K562 (cell line): ENCODE data around the gene DRAXIN. TPM values are rescaled to one million over a fixed set of nuclear protein-coding genes. Genes with fewer than 3 reads are reported as not detected.

ENCODE experiments used
- MAZ ChIP-seq, 2 experiments: fragments of 450-650 bp in 1 of 2; sonication (generic) in 1 of 2; formaldehyde crosslinking; IDR thresholded peaks in 1 of 2; conservative IDR thresholded peaks in 1 of 2; 2 replicates each; pipeline versions ENCODE4 v1.4.0 to v1.5.0; 2020; ENCODE audit warnings: mild to moderate bottlenecking in 1 of 2, missing genetic modification reagents in 1 of 2
- NR3C1 ChIP-seq: sonication (generic); formaldehyde crosslinking; IDR thresholded peaks from 2 replicates; pipeline ENCODE4 v1.8.1; 2022; ENCODE audit warnings: missing genetic modification reagents
- SMARCA5 ChIP-seq: fragments of 450-650 bp; IDR thresholded peaks from 2 replicates; pipeline ENCODE4 v1.6.1; 2016
- ZNF395 ChIP-seq: fragments of 200-800 bp; sonication (Bioruptor generic); IDR thresholded peaks from 2 replicates; pipeline ENCODE4 v1.6.1; 2017; ENCODE audit warnings: missing genetic modification characterization, missing compliant biosample characterization
- ZNF584 ChIP-seq: fragments of 200-800 bp; sonication (Bioruptor generic); IDR thresholded peaks from 2 replicates; pipeline ENCODE4 v1.6.1; 2016; ENCODE audit warnings: low read depth, mild to moderate bottlenecking, missing genetic modification characterization, missing compliant biosample characterization
- polyA plus RNA-seq, 8 experiments: library from polyadenylated mRNA; depleted of rRNA in 4 of 8; stranded (reverse) in 5 of 8; unstranded in 3 of 8; fragments of >200 nt; fragmentation: Nextera tagmentation in 2 of 8; fragmentation: Illumina TruSeq in 1 of 8; extraction: Ambion mirVana in 2 of 8; extraction: Trizol in 1 of 8; gene quantifications; 2 replicates each; pipeline versions ENCODE4 v1.2.1 to v1.2.3, GENCODE V29; 2011 to 2014; ENCODE audit warnings: inconsistent platforms in 1 of 8, missing spikeins in 1 of 8
- total RNA-seq, 7 experiments: library from RNA; depleted of rRNA in 6 of 7; stranded (reverse); fragments of >200 nt in 6 of 7; fragmentation: Illumina TruSeq in 2 of 7; extraction: Trizol in 2 of 7; gene quantifications; 2 replicates each; pipeline versions ENCODE4 v1.2.1 to v1.2.3, GENCODE V29; 2011 to 2021; ENCODE audit warnings: low replicate concordance in 1 of 7
- TF ChIP-seq, protein P1 (sequence below): sonication (generic); formaldehyde crosslinking; IDR thresholded peaks from 2 replicates; pipeline ENCODE4 v1.8.0; 2022; ENCODE audit warnings: mild to moderate bottlenecking, missing genetic modification reagents
- TF ChIP-seq, protein P2 (sequence below), 2 experiments: IDR thresholded peaks; 2 replicates each; pipeline ENCODE4 v1.6.1; 2011; ENCODE audit warnings: borderline replicate concordance in 1 of 2, control low read depth in 1 of 2, low read depth in 1 of 2, low read length in 1 of 2, mild to moderate bottlenecking in 1 of 2, mixed read lengths in 1 of 2, moderate library complexity in 1 of 2; ENCODE audit not compliant: insufficient read depth in 1 of 2, insufficient read length in 1 of 2, poor library complexity in 1 of 2, severe bottlenecking in 1 of 2; ENCODE audit errors: extremely low read depth in 1 of 2
- TF ChIP-seq, protein P3 (sequence below): fragments of 450-650 bp; IDR thresholded peaks from 2 replicates; pipeline ENCODE4 v1.6.1; 2016; ENCODE audit warnings: low read depth, mild to moderate bottlenecking, moderate library complexity
- TF ChIP-seq, protein P4 (sequence below): fragments of 450-650 bp; formaldehyde crosslinking; IDR thresholded peaks from 2 replicates; pipeline ENCODE4 v1.4.0; 2020; ENCODE audit warnings: mild to moderate bottlenecking

Gene DRAXIN
- total and polyA plus RNA-seq, 9 of the 15 experiments (the other 6 are each of a cell fraction or from before 2014, with no cell fraction given) = 0.01 to 0.04 (median 0.01) TPM; not detected in 6

GRCh38 chr1:11649624-11650330 lies 41.7 kb upstream of the DRAXIN start (continued):
- TF ChIP-seq ZNF584 (CRISPR knock-in tag) (no peak), MAZ (CRISPR knock-in tag; conservative IDR thresholded peaks at IDR 0.05 in 1 of 2, IDR thresholded peaks at IDR 0.05 in 1 of 2) (no peak), SMARCA5 (no peak), NR3C1 (0 out of 2 replicates have a peak, but pooled peaks have one; percentile 13), ZNF395 (CRISPR knock-in tag) (0 out of 2 replicates have a peak, but pooled peaks have one; percentile 6)
- TF ChIP-seq, protein P1, sequence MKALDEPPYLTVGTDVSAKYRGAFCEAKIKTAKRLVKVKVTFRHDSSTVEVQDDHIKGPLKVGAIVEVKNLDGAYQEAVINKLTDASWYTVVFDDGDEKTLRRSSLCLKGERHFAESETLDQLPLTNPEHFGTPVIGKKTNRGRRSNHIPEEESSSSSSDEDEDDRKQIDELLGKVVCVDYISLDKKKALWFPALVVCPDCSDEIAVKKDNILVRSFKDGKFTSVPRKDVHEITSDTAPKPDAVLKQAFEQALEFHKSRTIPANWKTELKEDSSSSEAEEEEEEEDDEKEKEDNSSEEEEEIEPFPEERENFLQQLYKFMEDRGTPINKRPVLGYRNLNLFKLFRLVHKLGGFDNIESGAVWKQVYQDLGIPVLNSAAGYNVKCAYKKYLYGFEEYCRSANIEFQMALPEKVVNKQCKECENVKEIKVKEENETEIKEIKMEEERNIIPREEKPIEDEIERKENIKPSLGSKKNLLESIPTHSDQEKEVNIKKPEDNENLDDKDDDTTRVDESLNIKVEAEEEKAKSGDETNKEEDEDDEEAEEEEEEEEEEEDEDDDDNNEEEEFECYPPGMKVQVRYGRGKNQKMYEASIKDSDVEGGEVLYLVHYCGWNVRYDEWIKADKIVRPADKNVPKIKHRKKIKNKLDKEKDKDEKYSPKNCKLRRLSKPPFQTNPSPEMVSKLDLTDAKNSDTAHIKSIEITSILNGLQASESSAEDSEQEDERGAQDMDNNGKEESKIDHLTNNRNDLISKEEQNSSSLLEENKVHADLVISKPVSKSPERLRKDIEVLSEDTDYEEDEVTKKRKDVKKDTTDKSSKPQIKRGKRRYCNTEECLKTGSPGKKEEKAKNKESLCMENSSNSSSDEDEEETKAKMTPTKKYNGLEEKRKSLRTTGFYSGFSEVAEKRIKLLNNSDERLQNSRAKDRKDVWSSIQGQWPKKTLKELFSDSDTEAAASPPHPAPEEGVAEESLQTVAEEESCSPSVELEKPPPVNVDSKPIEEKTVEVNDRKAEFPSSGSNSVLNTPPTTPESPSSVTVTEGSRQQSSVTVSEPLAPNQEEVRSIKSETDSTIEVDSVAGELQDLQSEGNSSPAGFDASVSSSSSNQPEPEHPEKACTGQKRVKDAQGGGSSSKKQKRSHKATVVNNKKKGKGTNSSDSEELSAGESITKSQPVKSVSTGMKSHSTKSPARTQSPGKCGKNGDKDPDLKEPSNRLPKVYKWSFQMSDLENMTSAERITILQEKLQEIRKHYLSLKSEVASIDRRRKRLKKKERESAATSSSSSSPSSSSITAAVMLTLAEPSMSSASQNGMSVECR = 0 out of 2 replicates have a peak, but pooled peaks have one; percentile 61
- TF ChIP-seq, protein P2, sequence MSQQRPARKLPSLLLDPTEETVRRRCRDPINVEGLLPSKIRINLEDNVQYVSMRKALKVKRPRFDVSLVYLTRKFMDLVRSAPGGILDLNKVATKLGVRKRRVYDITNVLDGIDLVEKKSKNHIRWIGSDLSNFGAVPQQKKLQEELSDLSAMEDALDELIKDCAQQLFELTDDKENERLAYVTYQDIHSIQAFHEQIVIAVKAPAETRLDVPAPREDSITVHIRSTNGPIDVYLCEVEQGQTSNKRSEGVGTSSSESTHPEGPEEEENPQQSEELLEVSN (IDR thresholded peaks at IDR 0.05; ENCODE audit: borderline replicate concordance in 1 of 2, extremely low read depth in 1 of 2, insufficient read depth in 1 of 2, insufficient read length in 1 of 2, low read depth in 1 of 2, low read length in 1 of 2, poor library complexity in 1 of 2, severe bottlenecking in 1 of 2) = peak in 1 of 2 experiments; percentile 9
- TF ChIP-seq, protein P3, sequence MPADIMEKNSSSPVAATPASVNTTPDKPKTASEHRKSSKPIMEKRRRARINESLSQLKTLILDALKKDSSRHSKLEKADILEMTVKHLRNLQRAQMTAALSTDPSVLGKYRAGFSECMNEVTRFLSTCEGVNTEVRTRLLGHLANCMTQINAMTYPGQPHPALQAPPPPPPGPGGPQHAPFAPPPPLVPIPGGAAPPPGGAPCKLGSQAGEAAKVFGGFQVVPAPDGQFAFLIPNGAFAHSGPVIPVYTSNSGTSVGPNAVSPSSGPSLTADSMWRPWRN = no peak
- TF ChIP-seq, protein P4, sequence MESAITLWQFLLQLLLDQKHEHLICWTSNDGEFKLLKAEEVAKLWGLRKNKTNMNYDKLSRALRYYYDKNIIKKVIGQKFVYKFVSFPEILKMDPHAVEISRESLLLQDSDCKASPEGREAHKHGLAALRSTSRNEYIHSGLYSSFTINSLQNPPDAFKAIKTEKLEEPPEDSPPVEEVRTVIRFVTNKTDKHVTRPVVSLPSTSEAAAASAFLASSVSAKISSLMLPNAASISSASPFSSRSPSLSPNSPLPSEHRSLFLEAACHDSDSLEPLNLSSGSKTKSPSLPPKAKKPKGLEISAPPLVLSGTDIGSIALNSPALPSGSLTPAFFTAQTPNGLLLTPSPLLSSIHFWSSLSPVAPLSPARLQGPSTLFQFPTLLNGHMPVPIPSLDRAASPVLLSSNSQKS (CRISPR knock-in tag) = no peak
